Tibial nerve (tissue), 4 donors: ENCODE results near the gene ADRM1.

Experiments
- EP300 ChIP-seq, 2 donors: sonication (generic); formaldehyde crosslinking; IDR thresholded peaks; one replicate each; pipeline ENCODE4 v1.6.1; 2017; ENCODE audit warnings: antibody characterized with exemption in 2 of 2, mild to moderate bottlenecking in 1 of 2
- POLR2A ChIP-seq, 2 donors: fragments of 450-650 bp; IDR thresholded peaks; one replicate each; pipeline ENCODE4 v1.6.1; 2017; ENCODE audit warnings: antibody characterized with exemption in 2 of 2, mild to moderate bottlenecking in 2 of 2, moderate library complexity in 2 of 2
- TF ChIP-seq, protein P1 (sequence below), 5 experiments: fragments of 200-600 bp in 3 of 5; fragments of 450-650 bp in 2 of 5; sonication (generic) in 3 of 5; IDR thresholded peaks; one replicate each; pipeline ENCODE4 v1.5.1; 2016 to 2019; ENCODE audit warnings: antibody characterized with exemption in 5 of 5, mild to moderate bottlenecking in 3 of 5, moderate library complexity in 2 of 5

DNA sequence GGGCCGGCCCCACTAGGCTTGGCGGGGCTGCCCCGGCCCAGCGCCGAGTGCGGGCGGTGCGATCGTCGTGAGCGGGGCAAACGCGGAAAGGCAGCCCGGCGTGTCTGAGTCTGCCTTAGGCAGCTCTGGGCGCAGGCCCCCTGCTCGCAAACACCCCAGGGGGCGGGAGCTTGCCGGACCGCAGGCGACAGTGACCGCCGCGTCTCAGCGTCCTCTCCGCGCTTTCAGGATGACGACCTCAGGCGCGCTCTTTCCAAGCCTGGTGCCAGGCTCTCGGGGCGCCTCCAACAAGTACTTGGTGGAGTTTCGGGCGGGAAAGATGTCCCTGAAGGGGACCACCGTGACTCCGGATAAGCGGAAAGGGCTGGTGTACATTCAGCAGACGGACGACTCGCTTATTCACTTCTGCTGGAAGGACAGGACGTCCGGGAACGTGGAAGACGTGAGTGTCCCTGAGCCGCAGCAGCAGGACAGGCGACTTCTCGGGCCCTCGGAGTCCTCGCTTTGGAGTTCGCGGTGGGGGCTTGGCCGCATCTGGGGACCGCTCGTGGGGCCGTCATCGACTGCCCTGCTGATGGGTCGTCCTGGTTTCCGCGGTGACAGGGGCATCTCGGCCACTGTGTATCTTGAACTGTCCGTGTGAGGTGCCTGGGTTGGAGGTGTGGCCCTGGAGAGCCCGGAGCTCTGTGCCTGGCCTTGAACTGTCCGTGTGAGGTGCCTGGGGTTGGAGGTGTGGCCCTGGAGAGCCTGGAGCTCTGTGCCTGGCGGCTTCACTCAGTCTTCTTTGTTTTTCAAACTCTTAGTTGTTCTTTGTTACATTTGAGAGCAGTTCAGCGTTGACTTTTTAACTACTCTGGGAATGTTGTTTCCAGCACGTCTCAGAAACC lies 786 bp downstream of the ADRM1 start:
- TF ChIP-seq POLR2A (IDR thresholded peaks at IDR 0.05) (no peak), EP300 (IDR thresholded peaks at IDR 0.05) (no peak)
- TF ChIP-seq, protein P1, sequence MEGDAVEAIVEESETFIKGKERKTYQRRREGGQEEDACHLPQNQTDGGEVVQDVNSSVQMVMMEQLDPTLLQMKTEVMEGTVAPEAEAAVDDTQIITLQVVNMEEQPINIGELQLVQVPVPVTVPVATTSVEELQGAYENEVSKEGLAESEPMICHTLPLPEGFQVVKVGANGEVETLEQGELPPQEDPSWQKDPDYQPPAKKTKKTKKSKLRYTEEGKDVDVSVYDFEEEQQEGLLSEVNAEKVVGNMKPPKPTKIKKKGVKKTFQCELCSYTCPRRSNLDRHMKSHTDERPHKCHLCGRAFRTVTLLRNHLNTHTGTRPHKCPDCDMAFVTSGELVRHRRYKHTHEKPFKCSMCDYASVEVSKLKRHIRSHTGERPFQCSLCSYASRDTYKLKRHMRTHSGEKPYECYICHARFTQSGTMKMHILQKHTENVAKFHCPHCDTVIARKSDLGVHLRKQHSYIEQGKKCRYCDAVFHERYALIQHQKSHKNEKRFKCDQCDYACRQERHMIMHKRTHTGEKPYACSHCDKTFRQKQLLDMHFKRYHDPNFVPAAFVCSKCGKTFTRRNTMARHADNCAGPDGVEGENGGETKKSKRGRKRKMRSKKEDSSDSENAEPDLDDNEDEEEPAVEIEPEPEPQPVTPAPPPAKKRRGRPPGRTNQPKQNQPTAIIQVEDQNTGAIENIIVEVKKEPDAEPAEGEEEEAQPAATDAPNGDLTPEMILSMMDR (IDR thresholded peaks at IDR 0.05): no peak
